GM11168 (cell line): ENCODE results near the gene MSRB2.
"Not testable (repeated sequence)": the region's sequence is repeated elsewhere in the genome, so short reads cannot be mapped to it uniquely, and the experiment has no call there.

Experiments
- in situ Hi-C: fragments of 300-500 bp; cut with MboI; formaldehyde crosslinking; loops from one replicate; pipeline ENCODE4 v1.12.0; 2022; ENCODE audit warnings: low sequenced_read_pairs; ENCODE audit not compliant: unreplicated experiment

Gene MSRB2

GRCh38 chr10:23095404-23095965 is at the start of gene MSRB2:
MSRB2 (plus strand) TSS chr10:23095579; CDS start chr10:23095609, 30 bp downstream.
- in situ Hi-C loops, result no loop called here

GRCh38 chr10:23046027-23046426 is 49.4 kb upstream of the MSRB2 start:
- in situ Hi-C loops, result no loop called here

DNA sequence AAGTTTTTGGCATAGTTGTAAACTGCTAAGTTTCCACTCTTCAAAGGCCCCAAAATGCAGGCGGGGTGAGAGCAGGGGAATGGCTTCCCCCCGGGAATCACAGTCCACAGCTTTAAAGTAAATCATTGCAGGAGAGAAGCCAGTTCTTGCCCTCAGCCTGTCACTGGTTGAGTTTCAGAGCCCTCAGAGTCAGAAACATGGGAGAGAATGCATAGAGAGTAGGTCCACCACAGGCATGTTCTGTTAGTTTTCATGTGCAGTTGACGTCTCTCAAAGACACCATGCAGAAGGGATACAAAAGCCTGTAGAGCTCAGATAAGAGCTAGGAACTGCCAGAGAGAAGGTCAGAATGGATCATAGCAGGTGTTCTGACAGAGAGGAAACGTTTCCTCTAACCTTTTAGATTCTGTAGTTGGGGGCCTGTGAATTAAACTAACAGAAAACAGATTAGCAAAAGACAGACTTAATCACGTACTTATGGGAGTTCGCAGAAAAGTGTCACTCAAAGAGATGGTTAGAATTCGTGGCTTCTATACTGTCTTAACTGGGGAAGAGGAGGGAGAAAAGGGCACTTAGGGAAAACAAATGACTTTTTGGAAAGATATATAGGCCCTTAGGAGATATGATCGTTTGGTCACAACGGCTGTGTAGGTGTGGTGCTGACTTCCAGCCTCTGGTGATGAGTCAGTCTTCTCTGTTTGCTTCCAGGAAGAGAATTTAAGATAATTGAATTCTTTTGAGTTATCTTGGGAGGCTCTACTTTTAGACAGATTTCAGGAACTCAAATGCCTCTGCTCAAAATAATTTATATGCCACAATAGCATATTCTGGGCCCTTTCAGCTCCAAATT is 48.0 kb upstream of the MSRB2 start:
- in situ Hi-C loops, result no loop called here

DNA sequence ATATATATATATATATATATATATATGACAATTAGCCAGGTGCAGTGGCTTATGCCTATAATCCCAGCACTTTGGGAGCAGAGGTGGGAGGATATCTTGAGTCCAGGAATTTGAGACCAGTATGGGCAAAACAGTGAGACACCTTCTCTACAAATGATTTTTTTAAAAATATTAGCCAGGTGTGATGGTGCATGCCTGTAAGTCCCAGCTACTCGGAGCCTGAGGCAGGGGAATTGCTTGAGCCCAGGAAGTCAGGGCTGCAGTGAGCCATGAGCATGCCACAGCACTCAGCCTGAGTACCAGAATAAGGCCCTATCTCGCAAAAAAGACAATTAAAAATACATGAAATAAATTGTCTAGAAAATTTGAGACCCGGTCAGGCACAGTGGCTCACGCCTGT is 47.2 kb upstream of the MSRB2 start:
- in situ Hi-C loops, result no loop called here

DNA sequence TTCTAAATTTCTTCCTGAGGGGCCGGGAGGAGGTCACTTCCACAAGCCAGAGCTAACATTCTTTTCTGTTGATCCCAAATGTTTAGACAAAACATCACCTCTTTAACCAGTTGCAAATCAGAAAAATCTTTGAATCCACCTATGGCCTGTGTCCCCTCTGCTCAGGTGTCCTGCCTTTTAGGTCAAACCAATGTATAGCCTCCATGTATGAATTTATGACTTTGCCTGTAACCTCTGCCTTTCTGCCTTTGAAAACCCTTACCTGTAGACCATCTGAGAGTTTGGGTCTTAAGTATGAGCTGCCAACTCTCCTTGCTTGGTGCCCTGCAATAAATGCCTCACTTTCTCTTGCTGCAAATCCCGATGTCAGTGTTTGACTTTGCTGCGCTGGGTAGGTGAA is 44.1 kb upstream of the MSRB2 start:
- in situ Hi-C loops, result no loop called here

DNA sequence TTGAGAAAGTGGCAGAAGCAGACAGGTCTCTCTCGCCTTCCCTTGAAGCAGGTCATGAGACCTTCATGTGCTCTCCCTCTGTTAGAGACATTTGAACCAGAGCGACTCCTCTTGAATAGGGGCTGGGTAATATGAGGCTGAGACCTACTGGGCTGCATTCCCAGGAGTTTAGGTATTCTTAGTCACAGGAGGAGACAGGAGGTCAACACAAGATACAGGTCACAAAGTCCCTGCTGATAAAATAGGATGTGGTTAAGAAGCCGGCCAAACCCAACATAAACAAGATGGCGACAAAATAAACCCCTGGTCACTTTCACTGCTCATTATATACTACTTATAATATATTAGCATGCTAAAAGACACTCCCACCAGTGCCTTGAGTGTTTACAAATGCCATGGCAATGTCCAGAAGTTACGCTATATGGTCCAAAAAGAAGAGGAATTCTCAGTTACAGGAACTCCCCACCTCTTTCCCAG is 43.5 kb upstream of the MSRB2 start:
- in situ Hi-C loops, result no loop called here

DNA sequence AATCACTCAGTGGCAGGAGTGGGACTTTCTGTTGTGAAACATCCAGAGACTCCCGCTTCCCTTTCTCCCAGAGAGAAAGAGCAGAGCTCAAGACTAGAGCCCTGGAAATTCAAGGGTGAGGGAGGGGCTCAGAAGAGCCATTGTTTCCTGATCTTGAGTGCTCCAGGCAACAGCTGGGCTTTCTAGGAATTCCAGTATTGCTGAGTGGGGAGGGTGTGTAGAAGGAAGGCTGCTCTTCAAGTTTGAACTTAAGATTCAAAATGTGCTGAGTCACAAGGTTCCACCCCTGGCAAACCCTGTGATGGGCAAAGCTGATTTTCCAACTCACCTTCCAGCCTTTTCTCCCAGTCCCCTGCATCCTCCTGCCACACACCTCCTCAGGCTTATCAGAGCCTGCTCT is 42.3 kb upstream of the MSRB2 start:
- in situ Hi-C loops, result no loop called here

GRCh38 chr10:23055424-23056185 is 39.8 kb upstream of the MSRB2 start:
- in situ Hi-C loops, result no loop called here

DNA sequence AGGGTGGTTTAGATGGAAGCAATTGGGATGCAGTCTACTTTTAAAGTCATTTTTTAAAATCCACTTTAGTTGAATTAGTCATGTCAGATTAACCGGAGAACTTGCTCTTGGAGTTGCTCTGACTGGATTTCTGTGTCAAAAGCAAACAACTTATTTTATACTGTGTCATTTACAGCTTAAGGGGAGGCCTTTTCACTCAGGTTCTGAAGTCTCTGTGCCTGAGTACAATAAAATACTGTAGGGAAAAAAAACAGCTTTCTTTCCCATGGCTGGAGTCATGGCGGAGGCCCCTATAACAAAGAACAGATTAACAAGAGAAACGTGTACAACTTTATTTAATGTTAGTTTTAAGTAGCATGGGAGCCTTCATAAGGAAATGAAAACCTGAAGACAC is 39.2 kb upstream of the MSRB2 start:
- in situ Hi-C loops, result no loop called here

DNA sequence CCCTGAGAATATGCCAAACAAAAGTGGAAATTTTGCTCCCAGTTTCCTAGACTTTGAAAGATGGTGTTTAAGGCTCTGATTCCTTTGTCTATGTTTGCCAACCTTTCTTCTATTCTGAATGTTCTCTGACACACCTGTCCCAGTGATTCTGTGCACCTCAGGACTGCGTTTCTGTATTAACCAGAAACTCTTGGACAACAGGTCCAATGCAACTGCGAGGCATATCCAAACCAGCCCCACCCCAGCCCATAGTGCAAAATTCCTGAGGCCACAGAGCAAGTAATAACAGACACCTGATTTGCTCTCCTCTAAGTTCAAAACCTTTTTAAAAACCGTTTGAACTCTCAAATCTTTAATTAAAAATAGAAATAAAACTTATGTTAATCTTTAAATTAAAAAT is 37.0 kb upstream of the MSRB2 start:
- in situ Hi-C loops, result no loop called here

GRCh38 chr10:23060918-23061317 is 34.5 kb upstream of the MSRB2 start:
- in situ Hi-C loops, result no loop called here

- in situ Hi-C loops, result no loop called here
These were observed 32.1 kb upstream of the MSRB2 start for GRCh38 chr10:23063045-23063972.

DNA sequence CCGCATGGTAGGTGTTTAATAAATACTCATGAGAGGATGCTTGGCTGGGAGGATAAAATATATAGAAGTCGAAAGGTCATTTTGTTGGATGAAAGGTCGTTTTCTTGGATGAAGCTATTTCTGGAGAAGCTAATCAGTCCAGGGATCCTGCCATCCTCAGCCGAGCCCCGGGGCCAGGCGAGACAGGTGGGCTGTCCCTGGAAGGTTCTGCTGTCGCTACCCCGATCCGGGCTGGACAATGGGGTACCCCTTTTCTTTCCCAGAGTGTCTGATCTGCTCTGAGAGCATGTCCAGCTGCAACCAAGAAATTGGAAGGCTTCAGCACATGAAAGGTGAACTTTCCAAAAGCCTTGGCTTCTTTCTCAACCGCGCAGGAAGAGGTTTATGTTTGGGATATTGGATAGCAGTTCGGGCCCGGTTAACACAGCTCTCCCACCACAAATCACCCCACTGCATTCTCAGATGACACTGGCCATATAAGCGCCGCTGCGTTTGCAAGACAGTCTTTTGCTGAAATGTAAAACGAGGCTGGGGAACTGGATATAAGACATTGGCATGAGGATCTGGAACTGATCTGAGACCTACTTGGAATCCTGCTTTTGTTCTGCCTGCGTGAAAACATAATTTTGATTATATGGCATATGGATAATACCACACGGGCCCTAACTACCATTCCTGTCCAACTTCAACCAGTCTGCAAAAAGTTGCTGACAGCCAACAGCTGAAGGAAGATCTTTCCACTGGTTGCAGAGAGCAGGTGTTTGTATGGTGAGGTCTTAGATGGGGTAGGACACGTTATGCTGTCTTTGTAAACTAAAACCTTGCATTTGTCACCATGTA is 31.2 kb upstream of the MSRB2 start:
- in situ Hi-C loops, result no loop called here

- in situ Hi-C loops, result not testable (repeated sequence)
These were observed 30.6 kb upstream of the MSRB2 start for GRCh38 chr10:23064813-23065114.

- in situ Hi-C loops, result no loop called here
These were observed 30.0 kb upstream of the MSRB2 start for GRCh38 chr10:23065181-23065948.

GRCh38 chr10:23067337-23067736 is 28.0 kb upstream of the MSRB2 start:
- in situ Hi-C loops, result no loop called here

- in situ Hi-C loops, result no loop called here
These were observed 27.2 kb upstream of the MSRB2 start for GRCh38 chr10:23067939-23068775.
